Vagina (tissue), 2 donors: ENCODE measurements around the gene YIF1B.

Experiments
- POLR2A ChIP-seq, 2 donors: fragments of 450-650 bp; IDR thresholded peaks; one replicate each; pipeline ENCODE4 v1.6.1; 2017; ENCODE audit warnings: antibody characterized with exemption in 2 of 2, mild to moderate bottlenecking in 2 of 2, moderate library complexity in 2 of 2
- POLR2AphosphoS5 ChIP-seq, 2 donors: sonication (generic); formaldehyde crosslinking; IDR thresholded peaks; one replicate each; pipeline ENCODE4 v1.9.0; 2017; ENCODE audit warnings: antibody characterized with exemption in 2 of 2, mild to moderate bottlenecking in 2 of 2, low read depth in 1 of 2; ENCODE audit not compliant: insufficient read depth in 1 of 2
- TF ChIP-seq, protein P1 (sequence below), 3 experiments: fragments of 450-650 bp in 2 of 3; fragments of 200-600 bp in 1 of 3; sonication (generic) in 1 of 3; IDR thresholded peaks; one replicate each; pipeline ENCODE4 v1.5.1; 2017 to 2019; ENCODE audit warnings: antibody characterized with exemption in 3 of 3, mild to moderate bottlenecking in 2 of 3, moderate library complexity in 2 of 3

DNA sequence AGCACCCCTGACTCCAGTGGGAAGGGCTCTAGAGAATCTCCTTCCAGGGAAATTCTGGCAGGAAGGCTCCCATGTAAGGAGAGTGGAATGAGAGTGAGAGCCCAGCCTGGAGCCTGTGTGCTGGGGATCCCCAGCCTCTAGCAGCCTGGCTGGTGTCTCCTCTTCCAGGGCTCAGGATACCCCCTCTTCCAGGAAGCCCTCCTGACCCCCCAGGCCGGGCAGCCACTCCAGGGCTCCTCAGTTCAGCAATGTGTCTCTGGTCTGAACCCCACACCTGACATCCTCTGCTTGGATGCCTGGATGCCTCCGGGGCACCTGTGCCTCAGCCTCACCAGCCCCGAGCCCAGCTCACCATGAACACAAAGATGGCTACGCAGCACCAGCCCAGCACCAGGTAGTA lies 8.7 kb downstream of the YIF1B start:
- TF ChIP-seq, protein P1, sequence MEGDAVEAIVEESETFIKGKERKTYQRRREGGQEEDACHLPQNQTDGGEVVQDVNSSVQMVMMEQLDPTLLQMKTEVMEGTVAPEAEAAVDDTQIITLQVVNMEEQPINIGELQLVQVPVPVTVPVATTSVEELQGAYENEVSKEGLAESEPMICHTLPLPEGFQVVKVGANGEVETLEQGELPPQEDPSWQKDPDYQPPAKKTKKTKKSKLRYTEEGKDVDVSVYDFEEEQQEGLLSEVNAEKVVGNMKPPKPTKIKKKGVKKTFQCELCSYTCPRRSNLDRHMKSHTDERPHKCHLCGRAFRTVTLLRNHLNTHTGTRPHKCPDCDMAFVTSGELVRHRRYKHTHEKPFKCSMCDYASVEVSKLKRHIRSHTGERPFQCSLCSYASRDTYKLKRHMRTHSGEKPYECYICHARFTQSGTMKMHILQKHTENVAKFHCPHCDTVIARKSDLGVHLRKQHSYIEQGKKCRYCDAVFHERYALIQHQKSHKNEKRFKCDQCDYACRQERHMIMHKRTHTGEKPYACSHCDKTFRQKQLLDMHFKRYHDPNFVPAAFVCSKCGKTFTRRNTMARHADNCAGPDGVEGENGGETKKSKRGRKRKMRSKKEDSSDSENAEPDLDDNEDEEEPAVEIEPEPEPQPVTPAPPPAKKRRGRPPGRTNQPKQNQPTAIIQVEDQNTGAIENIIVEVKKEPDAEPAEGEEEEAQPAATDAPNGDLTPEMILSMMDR (IDR thresholded peaks at IDR 0.05) = no peak
- TF ChIP-seq POLR2AphosphoS5 (IDR thresholded peaks at IDR 0.05; ENCODE audit: insufficient read depth in 1 of 2, low read depth in 1 of 2) (no peak), POLR2A (IDR thresholded peaks at IDR 0.05) (no peak)
